Subcutaneous adipose tissue (tissue), 4 donors: ENCODE data around the gene ZNF598. TPM values are rescaled to one million over a fixed set of nuclear protein-coding genes. Genes with fewer than 3 reads are reported as not detected.

Source experiments
- total RNA-seq, 4 donors: library from RNA; depleted of rRNA; stranded (reverse); fragments of >200 nt; gene quantifications; one replicate each; pipeline ENCODE4 v1.1.0, GENCODE V29; 2016
- TF ChIP-seq, protein P1 (sequence below): fragments of 450-650 bp; IDR thresholded peaks from one replicate; pipeline ENCODE4 v1.5.1; 2016; ENCODE audit warnings: low read depth, mild to moderate bottlenecking, control low read depth, antibody characterized with exemption, moderate library complexity

The ZNF598 gene
- total RNA-seq, result 10 to 100 TPM; 13.9 to 45.0 (median 15.0) TPM

DNA sequence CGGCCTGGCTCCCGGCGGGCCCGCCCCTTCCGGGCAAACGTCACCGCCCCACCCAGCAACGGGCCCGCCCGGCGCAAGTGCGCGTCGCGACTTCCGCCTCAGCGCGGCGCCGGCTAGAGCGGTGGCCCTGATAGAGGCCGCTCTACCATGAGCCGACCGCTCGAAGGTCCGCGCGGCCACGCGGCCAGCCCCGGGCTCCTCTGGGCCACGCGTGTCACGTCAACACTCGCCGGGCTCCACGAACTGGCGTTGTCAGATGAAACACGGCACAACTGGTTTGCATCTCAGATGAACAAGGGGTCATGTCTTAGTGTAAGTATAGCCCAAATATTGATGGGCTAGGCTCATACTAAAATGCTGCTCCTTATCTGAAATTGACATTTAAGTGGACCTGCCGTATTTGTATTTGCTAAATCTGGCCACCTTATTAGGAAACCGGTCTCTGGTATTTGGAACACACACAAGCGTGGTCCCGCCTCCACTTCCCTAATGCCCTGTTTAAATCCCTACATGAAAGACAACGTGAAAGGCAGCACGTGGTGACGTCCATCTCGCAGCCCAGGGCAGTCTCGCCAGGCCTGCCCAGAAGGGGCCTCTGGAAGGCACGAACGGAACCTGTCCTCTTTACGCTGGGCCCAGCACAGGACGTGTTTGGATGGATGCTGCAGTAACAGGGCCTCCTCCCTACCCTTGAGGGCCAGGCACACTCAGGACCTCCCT, at the start of gene ZNF598:
Gene ZNF598, minus strand, starts transcription at position 31 of the 720 bp plus-strand sequence.
- TF ChIP-seq, protein P1, sequence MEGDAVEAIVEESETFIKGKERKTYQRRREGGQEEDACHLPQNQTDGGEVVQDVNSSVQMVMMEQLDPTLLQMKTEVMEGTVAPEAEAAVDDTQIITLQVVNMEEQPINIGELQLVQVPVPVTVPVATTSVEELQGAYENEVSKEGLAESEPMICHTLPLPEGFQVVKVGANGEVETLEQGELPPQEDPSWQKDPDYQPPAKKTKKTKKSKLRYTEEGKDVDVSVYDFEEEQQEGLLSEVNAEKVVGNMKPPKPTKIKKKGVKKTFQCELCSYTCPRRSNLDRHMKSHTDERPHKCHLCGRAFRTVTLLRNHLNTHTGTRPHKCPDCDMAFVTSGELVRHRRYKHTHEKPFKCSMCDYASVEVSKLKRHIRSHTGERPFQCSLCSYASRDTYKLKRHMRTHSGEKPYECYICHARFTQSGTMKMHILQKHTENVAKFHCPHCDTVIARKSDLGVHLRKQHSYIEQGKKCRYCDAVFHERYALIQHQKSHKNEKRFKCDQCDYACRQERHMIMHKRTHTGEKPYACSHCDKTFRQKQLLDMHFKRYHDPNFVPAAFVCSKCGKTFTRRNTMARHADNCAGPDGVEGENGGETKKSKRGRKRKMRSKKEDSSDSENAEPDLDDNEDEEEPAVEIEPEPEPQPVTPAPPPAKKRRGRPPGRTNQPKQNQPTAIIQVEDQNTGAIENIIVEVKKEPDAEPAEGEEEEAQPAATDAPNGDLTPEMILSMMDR, result no peak

DNA sequence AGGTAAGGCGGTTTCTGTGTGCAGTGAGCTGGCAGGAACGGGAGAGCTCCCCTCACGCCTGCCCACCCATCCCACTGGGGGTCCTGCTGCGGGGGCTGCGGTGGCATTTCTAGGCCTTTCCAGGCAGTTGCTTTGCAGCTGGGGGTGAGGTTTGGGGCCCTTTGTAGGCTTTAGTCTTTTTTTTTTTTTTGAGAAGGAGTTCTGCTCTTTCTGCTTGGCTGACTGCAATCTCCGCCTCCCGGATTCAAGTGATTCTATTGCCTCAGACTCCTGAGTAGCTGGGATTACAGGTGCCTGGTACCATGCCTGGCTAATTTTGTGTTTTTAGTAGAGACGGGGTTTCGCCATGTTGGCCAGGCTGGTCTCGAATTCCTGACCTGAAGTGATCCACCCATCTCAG, 49.3 kb upstream of the ZNF598 start:
- TF ChIP-seq, protein P1, result no peak

DNA sequence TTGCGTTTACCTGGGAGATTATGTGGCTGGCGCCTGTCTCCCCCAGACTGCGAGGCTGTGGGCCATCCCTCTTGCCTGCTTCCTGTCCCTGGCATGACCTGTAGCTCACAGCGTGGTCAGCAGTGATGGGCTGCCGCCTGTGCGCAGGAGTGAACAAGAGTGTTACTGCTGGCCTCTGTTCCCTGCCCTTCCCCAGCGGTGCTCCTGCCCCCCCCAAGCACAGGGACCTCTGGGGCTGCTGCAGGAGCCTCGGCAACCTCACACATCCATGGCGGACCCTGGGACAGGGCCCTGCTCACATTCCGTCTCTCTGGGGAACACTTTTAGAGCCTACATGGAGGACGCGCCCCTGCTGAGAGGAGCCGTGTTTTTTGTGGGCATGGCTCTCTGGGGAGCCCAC, 48.8 kb upstream of the ZNF598 start:
- TF ChIP-seq, protein P1, result no peak

DNA sequence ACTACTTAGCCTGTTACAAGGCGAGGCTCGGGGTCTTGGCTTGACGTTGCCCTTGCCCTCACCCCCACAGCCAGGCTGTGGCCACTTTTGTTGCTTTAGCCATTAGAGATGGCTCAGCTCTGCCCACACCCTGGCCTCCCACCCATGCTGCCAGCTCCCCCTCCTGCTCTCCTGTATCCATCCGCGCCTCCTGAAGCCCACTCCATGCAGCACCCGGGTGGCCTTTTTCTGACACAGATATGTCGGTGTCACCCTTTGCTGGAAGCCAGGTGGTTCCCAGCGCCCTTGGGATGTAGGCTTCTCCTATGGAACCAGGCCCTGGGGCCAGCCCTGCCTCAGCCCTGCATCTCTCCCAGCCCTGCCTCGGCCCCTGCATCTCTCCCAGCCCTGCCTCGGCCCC, 47.8 kb upstream of the ZNF598 start:
- TF ChIP-seq, protein P1, result no peak

DNA sequence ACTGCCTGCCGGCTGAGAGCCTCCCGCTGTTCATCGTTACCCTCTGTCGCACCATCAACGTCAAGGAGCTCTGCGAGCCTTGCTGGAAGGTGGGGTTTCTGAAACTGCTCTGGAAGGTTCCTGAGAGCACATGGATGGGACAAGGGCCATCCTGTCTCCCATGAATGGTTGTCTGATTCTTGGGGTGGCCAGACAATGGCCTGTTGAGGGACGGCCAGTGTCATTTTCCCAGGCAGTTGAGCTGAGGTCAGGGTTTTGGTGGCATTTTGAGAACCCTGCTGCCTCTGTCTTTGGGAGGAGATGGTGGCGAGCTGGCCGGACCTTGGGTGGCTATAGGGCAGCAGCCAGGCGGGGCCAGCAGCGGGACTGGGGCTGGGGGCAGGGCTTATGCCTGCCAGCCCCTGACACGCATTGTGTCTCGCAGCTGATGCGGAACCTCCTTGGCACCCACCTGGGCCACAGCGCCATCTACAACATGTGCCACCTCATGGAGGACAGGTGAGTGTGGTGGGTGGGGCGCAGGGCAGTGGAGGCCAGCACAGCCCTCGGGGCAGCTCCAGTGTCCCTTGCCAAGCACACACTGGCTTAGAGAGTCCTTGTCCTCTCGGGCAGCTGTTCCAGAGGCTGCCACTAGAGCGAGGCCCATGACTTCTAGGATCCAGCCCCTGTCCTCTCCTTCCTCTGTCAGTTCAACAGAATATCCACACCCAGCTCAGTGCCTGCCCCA, 47.2 kb upstream of the ZNF598 start:
- TF ChIP-seq, protein P1, result no peak

GRCh38 chr16:2056077-2056476, 46.5 kb upstream of the ZNF598 start:
- TF ChIP-seq, protein P1, result no peak

- TF ChIP-seq, protein P1, result no peak
These were observed 45.1 kb upstream of the ZNF598 start for GRCh38 chr16:2054543-2055245.
